Large intestine (tissue), 3 donors: ENCODE results near the gene CHRM4. TPM values are rescaled to one million over a fixed set of nuclear protein-coding genes. Genes with fewer than 3 reads are reported as not detected.

Experiments
- DNase-seq, 2 donors: peaks; one replicate each; pipeline versions ENCODE4 v3.0.0 to v3.0.0-alpha.2; 2013
- H3K27ac ChIP-seq: one replicate; pipeline ENCODE4 v1.5.1; 2013; ENCODE audit warnings: low read length
- H3K27me3 ChIP-seq: 2 replicates; pipeline ENCODE4 v1.6.1; 2013; ENCODE audit warnings: low read length; ENCODE audit not compliant: control insufficient read depth, insufficient read depth
- H3K36me3 ChIP-seq: 2 replicates; pipeline ENCODE4 v1.6.1; 2013; ENCODE audit warnings: low read length; ENCODE audit not compliant: control insufficient read depth, insufficient read depth
- H3K4me1 ChIP-seq: one replicate; pipeline ENCODE4 v1.6.1; 2013; ENCODE audit warnings: low read length; ENCODE audit not compliant: control insufficient read depth, insufficient read depth
- H3K4me3 ChIP-seq: one replicate; pipeline ENCODE4 v1.5.1; 2013; ENCODE audit warnings: low read length
- H3K9me3 ChIP-seq: one replicate; pipeline ENCODE4 v1.6.1; 2013; ENCODE audit warnings: mild to moderate bottlenecking, low read depth, low read length, moderate library complexity; ENCODE audit not compliant: control insufficient read depth
- WGBS: methylation state at CpG from one replicate; pipeline ENCODE4 v1.1.5; 2013; ENCODE audit warnings: low lambda C conversion rate; ENCODE audit not compliant: insufficient coverage; 5-methylcytosine and 5-hydroxymethylcytosine counted together
- polyA plus RNA-seq: library from polyadenylated mRNA; unstranded; fragments of 120-200 nt; gene quantifications from one replicate; pipeline ENCODE4 v1.2.1, GENCODE V29; 2013

The CHRM4 gene
- polyA plus RNA-seq, 1 donor = 7.1 TPM

- Histone ChIP-seq H3K27me3 (no peaks in the 10 kb centered on the region), H3K27ac (no peak overlapping the region), H3K9me3 (no peaks in the 10 kb centered on the region), H3K4me3 (no peak overlapping the region), H3K4me1 (peaks cover 9% of the 10 kb centered on the region), H3K36me3 (peaks cover 34% of the 10 kb centered on the region)
- no CpG with 5 or more reads among the region's 32 CpGs for whole genome bisulfite sequencing
- no peak for DNase-seq
These were observed 24.2 kb downstream of the CHRM4 start for GRCh38 chr11:46367244-46367915.

GRCh38 chr11:46366661-46367161, 24.9 kb downstream of the CHRM4 start:
- no CpG with 5 or more reads among the region's 31 CpGs for WGBS
- Histone ChIP-seq H3K9me3 (no peaks in the 10 kb centered on the region), H3K36me3 (peaks cover 32% of the 10 kb centered on the region), H3K4me3 (no peak overlapping the region), H3K27me3 (no peaks in the 10 kb centered on the region), H3K4me1 (peaks cover 12% of the 10 kb centered on the region), H3K27ac (no peak overlapping the region)
- DNase-seq = no peak

DNA sequence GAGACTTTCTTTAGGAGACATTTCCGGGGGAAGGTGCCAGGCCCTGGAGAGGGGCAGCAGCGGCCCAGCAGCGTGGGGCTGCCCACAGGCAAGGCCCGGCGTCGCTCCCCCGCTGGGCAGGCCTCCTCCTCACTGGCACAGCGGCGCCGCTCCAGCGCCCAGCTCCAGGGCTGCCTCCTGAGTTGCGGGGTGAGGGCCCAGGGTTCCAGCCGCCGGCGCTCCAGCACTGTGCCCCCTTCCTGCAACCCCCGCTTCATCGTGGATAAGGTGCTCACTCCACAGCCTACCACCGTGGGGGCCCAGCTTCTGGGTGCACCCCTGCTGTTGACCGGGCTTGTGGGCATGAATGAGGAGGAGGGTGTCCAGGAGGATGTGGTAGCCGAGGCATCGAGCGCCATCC, 25.3 kb downstream of the CHRM4 start:
- Histone ChIP-seq H3K27me3 (no peaks in the 10 kb centered on the region), H3K4me3 (no peak overlapping the region), H3K36me3 (peaks cover 27% of the 10 kb centered on the region), H3K4me1 (peaks cover 17% of the 10 kb centered on the region), H3K9me3 (no peaks in the 10 kb centered on the region), H3K27ac (no peak overlapping the region)
- no CpG with 5 or more reads among the region's 22 CpGs for WGBS
- no peak for DNase-seq

DNA sequence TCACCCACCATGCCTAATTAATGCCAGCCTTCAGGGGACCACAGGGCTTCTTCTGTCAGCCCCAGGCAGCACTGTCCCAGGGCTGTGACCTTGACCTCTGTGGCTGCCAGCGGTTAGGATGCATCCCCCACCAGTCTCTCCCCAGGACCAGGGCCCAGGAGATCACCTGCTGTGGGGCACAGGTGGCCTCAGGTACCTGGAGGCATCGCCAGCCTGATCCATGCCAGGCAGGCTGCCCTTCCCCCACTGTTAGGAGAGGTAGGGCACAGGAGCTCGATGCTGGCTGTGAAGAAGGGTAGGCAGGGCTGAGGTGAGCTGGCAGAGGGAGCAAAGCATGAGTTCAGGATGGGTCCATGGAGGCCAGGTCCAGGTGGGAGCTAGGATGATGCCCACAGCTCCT, 26.8 kb downstream of the CHRM4 start:
- H3K36me3 ChIP-seq = peaks cover 16% of the 10 kb centered on the region
- no peak overlapping the region for H3K4me3 ChIP-seq
- peaks cover 19% of the 10 kb centered on the region for H3K4me1 ChIP-seq
- H3K27ac ChIP-seq = no peak overlapping the region
- no peak for DNase-seq
- H3K9me3 ChIP-seq = no peaks in the 10 kb centered on the region
- no CpG with 5 or more reads among the region's 3 CpGs for WGBS
- H3K27me3 ChIP-seq = no peaks in the 10 kb centered on the region

DNA sequence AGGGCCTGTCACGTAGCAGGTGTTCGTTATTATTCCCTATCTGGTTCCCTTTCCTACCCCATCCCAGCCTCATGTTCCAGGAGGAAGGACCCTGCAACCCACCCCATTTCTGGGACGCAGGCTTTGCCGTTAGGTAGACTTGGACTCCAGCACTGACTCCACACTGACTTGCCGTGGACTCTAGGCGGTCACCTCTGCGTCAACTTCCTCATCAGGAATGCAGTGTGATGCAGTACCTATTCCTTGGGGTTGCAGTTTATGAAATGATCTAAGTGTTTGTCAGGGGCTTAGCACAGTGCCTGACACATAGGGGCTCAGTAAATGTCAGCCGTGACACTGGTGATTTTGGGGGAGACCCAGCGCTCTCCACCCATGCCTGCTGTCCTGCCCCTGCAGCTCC, 27.5 kb downstream of the CHRM4 start:
- Histone ChIP-seq H3K36me3 (peaks cover 14% of the 10 kb centered on the region), H3K27ac (no peak overlapping the region), H3K9me3 (no peaks in the 10 kb centered on the region), H3K27me3 (no peaks in the 10 kb centered on the region), H3K4me3 (no peak overlapping the region), H3K4me1 (peaks cover 16% of the 10 kb centered on the region)
- WGBS = no CpG with 5 or more reads among the region's 9 CpGs
- DNase-seq = no peak

DNA sequence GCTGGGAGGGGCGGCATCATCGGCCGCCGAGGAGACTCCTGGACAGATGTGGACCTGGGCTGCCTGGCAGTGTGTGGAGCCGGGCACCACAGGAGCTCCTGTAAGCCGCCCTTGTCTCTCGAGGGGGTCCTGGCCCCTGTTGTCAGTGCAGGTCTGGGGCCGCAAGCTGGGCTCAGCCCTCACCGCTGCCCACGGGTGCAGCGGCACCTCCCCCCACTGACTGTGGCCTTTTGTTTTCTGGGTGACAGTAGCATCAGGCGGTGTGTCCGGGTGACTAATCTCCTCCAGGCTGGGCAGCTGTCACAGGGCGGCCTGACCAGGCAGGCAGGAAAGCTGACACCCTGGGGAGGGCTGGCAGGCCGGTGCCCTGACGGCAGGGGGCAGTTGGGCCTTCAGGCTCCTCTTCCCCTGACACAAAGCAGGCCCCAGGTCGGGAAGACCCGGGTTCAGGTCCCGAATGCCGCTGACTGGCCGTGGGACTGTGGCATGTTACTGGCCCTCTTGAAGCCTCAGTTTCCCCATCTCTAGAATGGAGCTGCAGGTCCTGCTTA, 28.0 kb downstream of the CHRM4 start:
- no peak for DNase-seq
- H3K4me3 ChIP-seq = no peak overlapping the region
- no CpG with 5 or more reads among the region's 21 CpGs for WGBS
- peaks cover 12% of the 10 kb centered on the region for H3K36me3 ChIP-seq
- no peaks in the 10 kb centered on the region for H3K27me3 ChIP-seq
- H3K4me1 ChIP-seq = peaks cover 16% of the 10 kb centered on the region
- no peaks in the 10 kb centered on the region for H3K9me3 ChIP-seq
- H3K27ac ChIP-seq = no peak overlapping the region

DNA sequence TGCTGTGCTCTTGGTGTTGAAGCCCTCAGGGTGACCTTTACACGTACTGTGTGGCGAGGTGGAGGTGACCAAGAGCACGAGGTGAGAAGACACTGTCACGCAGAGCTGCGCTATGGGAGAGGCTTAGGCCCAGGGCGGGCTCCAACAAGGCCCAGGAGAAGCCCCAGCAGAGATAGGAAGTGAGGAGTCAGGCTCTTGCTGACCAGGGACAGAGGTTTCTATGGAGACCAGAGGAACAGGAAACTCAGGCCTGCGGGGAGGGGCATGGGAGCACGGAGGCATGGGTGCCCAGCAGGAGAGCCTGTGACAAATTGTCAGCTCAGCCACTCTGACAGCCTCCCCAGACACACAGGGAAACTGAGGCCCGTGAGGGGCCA, 28.6 kb downstream of the CHRM4 start:
- no CpG with 5 or more reads among the region's 9 CpGs for WGBS
- Histone ChIP-seq H3K9me3 (no peaks in the 10 kb centered on the region), H3K36me3 (peaks cover 7% of the 10 kb centered on the region), H3K4me3 (no peak overlapping the region), H3K4me1 (peaks cover 16% of the 10 kb centered on the region), H3K27ac (no peak overlapping the region), H3K27me3 (no peaks in the 10 kb centered on the region)
- no peak for DNase-seq

- Histone ChIP-seq H3K4me3 (peak overlapping the region; percentile 18), H3K9me3 (no peaks in the 10 kb centered on the region), H3K27me3 (no peaks in the 10 kb centered on the region), H3K27ac (no peak overlapping the region), H3K36me3 (peaks cover 4% of the 10 kb centered on the region), H3K4me1 (peaks cover 16% of the 10 kb centered on the region)
- DNase-seq = no peak
- no CpG with 5 or more reads among the region's 20 CpGs for WGBS
These were observed 29.2 kb downstream of the CHRM4 start for GRCh38 chr11:46362156-46363030.

GRCh38 chr11:46361283-46362155, 30.1 kb downstream of the CHRM4 start:
- Histone ChIP-seq H3K4me3 (peak overlapping the region; percentile 18), H3K4me1 (peaks cover 11% of the 10 kb centered on the region)
- DNase-seq = peak in 1 of 2 donors; percentile 42

DNA sequence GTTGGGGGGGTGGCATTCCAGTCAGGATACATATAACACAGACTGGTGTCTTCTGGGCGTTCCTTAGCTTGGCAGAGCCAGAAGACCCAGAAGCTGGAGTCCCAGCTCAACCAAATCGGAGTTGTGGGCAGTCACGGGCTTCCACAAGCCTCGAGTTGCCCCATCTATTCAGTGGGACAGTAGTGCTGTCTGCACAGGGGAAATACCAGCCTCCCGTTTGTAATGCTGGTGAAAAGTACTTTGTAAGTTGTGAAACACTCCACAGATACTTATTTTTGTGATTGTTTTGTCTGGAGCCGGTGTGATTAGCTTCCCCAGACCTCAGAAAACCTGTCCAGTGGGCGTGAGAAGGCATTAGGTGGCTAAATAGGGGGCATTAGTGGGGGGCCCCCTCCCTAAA, 30.7 kb downstream of the CHRM4 start:
- Histone ChIP-seq H3K27ac (peak overlapping the region; percentile 40), H3K4me1 (peaks cover 11% of the 10 kb centered on the region), H3K36me3 (peaks cover 6% of the 10 kb centered on the region), H3K9me3 (no peaks in the 10 kb centered on the region), H3K4me3 (no peak overlapping the region), H3K27me3 (no peaks in the 10 kb centered on the region)
- no peak for DNase-seq
- no CpG with 5 or more reads among the region's 7 CpGs for WGBS

More at GRCh38 chr11:46361283-46362155, 30.1 kb downstream of the CHRM4 start:
- no CpG with 5 or more reads among the region's 26 CpGs for WGBS
- Histone ChIP-seq H3K27ac (peak overlapping the region; percentile 40), H3K27me3 (no peaks in the 10 kb centered on the region), H3K9me3 (no peaks in the 10 kb centered on the region), H3K36me3 (peaks cover 4% of the 10 kb centered on the region)
